IPS DF 4.7 (cell line): ENCODE data around the gene ESR2.
"Not testable (repeated sequence)": the region's sequence is repeated elsewhere in the genome, so short reads cannot be mapped to it uniquely, and the experiment has no call there.

Experiments
- DNase-seq: peaks from one replicate; pipeline ENCODE4 v3.0.0-alpha.2; 2013; ENCODE audit warnings: low spot score; ENCODE audit errors: extremely low read depth

Gene ESR2

DNA sequence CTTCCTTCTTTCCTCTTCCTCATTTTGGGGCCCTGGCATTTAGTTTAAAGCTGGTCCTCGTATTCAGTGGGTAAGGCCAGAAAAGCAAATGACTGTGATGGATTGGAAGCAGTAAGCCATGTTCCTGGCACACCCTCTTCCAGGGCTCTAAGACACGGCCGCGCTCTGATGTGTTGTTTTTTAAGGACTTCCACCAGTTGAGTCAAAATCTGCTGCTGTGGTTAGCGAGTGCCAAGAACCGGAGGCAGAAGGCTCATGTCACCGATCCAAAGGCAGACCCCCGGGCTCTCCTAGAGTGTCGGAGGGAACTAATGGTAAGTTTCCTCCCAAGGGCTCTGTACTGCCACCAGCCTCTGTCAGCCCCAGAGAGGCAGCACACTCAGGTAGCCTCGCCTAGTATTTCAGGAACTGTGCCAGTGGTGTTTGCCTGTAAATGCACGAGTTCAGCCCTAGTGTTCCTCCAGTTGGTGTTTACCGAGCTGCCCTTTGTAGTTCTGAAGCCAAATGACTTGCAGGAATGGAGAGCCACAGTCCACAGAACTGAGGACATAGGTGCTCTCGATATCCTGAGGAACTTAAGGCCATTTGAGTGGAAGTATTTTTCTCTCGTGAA is 72.7 kb downstream of the ESR2 start:
- DNase-seq = no peak

- no peak for DNase-seq
Observed at GRCh38 chr14:64220466-64220865, 73.7 kb downstream of the ESR2 start.

GRCh38 chr14:64220056-64220455 is 74.1 kb downstream of the ESR2 start:
- DNase-seq = no peak

DNA sequence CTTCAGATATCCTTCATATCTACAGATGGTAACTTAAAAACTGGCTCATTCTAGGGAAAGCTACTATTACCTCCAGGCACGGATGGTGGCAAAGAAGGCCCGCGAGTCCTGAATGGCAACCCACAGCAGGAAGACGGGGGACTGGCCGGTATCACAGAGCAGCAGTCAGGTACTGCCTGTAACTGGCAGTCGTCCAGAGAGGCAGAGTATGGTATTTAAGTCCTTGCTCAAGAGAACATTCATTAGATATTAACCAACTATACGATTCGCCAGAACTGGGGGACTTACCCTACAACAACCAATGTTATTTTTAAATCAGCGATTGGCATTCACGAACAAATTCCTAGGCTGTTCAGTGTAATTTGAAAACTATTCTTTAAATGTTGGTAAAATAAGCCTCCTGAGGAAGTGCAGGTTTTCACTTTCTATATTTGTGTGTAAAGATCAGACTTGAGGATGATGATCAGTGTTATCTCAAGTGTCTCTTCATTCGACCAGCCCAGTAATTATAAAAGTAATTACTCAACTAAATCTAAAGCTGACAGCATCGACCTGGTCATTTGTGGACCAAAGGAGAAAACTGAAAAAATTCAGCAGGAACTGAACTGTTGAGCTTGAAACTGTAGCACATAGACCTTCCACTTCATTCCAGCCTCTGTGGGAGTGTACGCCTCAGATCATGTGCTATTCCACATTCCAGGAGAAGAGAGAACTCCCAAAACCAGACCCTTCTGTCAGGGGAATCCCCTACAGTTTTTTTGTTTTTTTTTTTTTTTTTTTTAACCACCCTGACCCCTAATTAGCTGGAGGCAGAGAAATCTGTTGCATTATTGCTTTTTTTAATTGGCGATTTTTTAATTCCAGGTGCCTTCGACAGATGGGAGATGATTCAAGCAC is 75.6 kb downstream of the ESR2 start:
- DNase-seq = no peak

DNA sequence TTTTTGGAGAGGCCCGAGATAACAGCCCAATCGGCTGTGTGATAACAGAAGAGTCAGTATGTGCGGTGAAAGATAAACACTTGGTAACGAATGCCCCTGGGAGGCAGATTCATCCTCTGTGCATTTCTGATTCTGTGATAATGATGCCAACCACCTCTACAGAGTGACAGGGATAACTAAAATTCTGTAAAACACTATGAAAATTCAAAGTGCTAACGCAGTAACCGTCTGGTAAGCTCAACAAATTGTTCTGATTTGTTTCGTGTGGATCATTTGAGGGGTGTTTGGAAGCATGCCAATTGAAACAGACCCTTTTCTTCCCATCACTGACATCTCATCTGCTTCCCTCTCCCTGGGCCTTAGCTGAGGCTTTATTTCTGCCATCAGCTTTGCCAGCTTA is 76.3 kb downstream of the ESR2 start:
- DNase-seq = no peak

DNA sequence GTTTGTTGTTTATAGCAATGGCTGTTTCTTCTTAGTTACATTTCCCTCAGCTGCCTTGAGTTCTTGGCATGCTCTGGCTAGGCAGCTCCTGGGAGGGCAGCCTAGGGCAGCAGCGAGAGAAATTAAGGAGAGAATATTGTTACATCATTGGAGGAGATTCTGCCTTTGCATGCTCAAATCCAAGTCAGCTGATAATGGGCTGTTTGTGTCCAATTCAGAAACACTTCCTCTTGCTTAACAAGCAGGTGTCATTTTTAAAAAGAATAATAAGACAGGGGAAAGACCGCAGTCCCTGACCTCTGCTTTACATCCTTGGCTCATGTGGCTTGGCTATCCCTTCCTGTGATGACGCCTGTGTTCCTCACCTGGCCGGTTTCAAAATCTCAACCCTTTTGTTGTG is 76.9 kb downstream of the ESR2 start:
- no peak for DNase-seq

- no peak for DNase-seq
Observed at GRCh38 chr14:64215978-64216377, 78.2 kb downstream of the ESR2 start.

- DNase-seq = no peak
Observed at GRCh38 chr14:64215274-64215673, 78.9 kb downstream of the ESR2 start.

- DNase-seq = no peak
Observed at GRCh38 chr14:64213853-64214570, 80.2 kb downstream of the ESR2 start.

- DNase-seq = no peak
Observed at GRCh38 chr14:64213086-64213485, 81.1 kb downstream of the ESR2 start.

- no peak for DNase-seq
Observed at GRCh38 chr14:64212666-64213065, 81.5 kb downstream of the ESR2 start.

GRCh38 chr14:64210912-64211311 is 83.3 kb downstream of the ESR2 start:
- DNase-seq = not testable (repeated sequence)

- DNase-seq = no peak
Observed at GRCh38 chr14:64210216-64210615, 84.0 kb downstream of the ESR2 start.

DNA sequence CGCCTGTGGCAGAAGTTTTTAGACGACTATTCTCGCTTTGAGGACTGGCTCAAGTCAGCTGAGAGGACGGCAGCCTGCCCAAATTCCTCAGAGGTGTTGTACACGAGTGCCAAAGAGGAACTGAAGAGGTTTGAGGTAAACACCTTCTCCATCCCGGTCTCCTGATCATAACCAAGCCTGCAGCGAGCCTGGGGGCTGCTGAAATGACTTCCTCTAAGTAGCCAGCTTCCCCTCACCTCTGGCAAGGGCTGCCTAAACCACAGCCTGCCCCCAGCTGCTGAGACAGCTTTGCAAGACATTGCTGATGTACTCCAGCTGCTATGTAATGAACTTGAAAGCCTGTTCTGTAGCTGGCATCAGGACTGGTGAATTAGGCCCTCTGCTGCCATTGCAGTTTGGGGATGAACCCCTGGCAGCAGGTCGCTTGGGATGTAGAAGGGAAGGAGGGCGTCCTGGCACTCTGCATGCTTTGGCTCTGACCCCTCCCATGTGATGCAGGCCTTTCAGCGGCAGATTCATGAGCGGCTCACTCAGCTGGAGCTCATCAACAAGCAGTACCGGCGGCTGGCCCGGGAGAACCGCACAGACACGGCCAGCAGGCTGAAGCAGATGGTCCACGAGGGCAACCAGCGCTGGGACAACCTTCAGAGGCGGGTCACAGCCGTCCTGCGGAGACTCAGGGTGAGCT is 84.6 kb downstream of the ESR2 start:
- no peak for DNase-seq

DNA sequence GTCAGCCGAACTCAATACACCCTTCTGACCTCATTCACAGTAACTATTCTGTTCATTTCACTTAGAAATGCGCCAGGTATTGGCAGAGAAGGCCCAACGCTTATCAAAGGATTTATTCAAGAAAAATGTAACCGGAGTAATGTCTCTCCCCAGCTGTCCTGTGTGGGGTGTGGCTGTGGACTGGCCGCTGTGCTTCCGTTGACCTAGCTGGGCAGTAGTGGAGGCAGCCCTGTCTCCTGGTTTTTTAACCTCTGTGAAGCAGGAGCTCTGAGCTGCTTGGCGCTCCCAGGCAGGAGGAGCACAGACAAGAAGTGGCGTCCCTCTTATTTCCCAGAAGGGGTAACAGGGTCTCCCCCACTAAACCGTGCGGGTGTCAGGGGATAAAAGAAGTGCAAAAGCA is 85.2 kb downstream of the ESR2 start:
- no peak for DNase-seq

DNA sequence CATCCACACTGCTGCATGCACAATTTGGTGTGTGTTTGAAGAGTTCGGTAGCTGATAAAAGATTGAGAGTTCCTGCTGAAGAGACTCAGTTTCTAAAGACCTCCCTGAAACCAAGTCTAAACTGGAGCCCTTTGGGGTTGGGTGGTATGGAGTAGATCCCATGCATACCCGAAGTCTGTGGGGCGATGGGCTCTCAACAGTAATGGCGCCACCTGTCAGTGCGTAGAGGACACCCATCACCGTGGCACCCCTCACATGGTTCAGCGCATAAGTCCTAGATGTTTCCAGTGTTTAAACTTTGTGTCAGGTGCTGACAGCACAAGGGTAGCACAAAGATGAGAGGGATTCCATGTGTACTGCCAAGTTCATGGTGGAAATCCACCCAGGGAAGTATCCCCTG is 85.9 kb downstream of the ESR2 start:
- DNase-seq = no peak

DNA sequence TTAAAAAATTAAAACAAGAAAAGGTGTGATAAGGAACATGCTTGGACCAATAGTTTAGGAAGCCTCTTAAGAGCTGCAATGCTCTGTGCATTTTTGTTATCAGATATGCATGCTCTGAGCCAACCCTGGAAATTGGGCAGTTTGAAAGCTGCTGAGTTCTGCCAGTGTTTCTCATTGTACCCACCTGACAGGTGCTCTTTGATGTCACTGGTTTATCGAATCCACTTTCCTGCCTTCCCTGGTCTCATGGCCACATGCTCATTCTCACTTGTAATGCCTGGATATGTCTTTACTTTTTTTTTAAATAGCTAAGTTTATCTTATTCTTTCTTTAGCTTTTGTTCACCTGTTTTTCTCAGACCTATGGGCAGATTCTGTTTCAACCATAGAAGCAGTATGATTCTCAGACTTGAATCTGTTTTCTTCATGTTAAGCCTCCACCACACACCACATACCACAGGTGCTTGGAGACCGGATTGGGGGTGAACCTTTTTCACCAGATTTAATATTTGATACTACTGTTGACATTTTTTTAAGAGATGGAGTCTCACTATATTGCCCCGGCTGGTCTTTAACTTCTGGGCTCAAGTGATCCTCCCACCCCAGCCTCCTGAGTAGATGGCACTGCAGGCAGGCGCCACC is 90.7 kb downstream of the ESR2 start:
- no peak for DNase-seq

DNA sequence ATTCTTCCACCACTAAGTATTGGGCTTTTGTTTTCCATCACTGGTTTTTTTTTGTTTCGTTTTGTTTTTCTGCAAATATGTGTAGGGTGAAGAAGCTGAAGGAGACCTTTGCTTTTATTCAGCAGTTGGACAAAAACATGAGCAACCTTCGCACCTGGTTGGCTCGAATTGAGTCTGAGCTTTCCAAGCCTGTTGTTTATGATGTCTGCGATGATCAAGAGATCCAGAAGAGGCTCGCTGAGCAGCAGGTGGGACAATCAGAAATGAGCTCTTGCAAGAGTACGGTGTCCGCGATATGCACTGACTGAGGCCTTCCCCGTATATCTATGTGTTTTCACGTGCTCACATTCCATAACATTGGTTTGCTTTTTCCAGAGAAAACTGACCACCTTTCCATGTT is 91.5 kb downstream of the ESR2 start:
- no peak for DNase-seq

DNA sequence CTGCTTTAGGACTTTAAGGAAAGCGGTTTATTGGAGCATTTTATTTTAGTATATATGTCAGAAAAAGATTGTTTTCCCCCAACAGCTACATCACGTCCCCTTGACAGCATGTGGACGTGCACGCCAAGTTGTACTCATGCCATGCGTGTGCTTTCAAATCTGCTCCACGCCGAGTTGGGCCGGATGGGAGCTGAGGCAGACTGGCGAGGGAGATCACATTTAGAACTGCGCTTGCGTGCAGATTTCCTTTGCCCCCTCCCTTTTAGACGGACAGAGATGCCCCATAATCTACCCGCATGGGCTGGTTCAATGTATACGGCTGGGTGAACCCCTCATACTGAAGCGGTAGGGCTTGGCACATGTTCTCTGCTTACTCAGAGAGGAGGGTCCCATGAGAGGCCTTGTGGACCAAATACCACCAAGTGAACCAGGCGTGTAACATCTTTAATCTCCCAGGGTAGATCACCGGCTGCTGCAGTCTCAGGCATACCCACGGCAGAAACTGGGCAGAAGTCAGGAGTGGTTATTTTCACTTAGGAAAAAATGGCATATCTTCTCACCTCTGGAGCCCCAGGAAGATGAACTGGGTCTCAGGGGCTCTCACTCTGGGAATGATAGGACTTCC is 92.1 kb downstream of the ESR2 start:
- DNase-seq = no peak

DNA sequence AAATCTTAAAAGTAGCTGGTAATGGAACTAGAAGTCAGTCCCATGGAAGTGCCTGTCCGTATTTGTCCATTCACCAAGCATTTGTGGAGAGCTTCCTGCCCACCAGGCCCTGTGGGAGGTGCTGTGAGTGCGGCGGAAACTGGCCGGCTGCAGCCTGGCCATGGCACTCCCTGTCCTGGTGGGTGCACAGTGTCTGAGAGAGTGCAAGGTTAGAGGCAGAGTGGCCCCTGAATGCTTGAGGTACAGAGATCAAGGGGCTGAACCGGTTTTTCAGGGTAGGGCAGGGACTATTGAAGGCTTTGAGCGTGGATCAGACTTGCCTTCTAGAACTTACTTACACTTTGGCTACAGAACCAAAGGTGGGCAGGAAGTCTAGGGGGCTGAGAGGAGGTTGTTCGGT is 92.9 kb downstream of the ESR2 start:
- DNase-seq = no peak

- no peak for DNase-seq
Observed at GRCh38 chr14:64200170-64200569, 94.0 kb downstream of the ESR2 start.
